Thoracic aorta (tissue), 2 donors: ENCODE measurements around the gene NECTIN1. TPM values are rescaled to one million over a fixed set of nuclear protein-coding genes. Genes with fewer than 3 reads are reported as not detected.

ENCODE experiments used
- ATAC-seq: fragments of 150-250 bp; one replicate; pipeline ENCODE4 v1.8.0; 2017; ENCODE audit warnings: low read depth; ENCODE audit not compliant: insufficient number of reproducible peaks, low FRiP score
- DNase-seq: peaks from one replicate; pipeline ENCODE4 v3.0.0-alpha.2; 2020; ENCODE audit warnings: low spot score
- H3K27ac ChIP-seq, 2 donors: fragments of 200-600 bp; sonication (generic); 1 replicate in 1 of 2; 2 replicates in 1 of 2; pipeline ENCODE4 v1.5.1; 2016; ENCODE audit warnings: mild to moderate bottlenecking in 2 of 2, moderate library complexity in 2 of 2
- H3K27me3 ChIP-seq: fragments of 200-600 bp; sonication (generic); replicated peaks from 2 replicates; pipeline ENCODE4 v1.6.0; 2016; ENCODE audit warnings: mild to moderate bottlenecking; ENCODE audit not compliant: insufficient read depth
- H3K36me3 ChIP-seq: fragments of 200-600 bp; sonication (generic); one replicate; pipeline ENCODE4 v1.5.1; 2016
- H3K4me1 ChIP-seq, 2 donors: fragments of 200-600 bp; sonication (generic); 1 replicate in 1 of 2; 2 replicates in 1 of 2; pipeline versions ENCODE4 v1.5.1 to v1.6.0; 2016; ENCODE audit warnings: low read depth in 2 of 2, mild to moderate bottlenecking in 1 of 2; ENCODE audit not compliant: control insufficient read depth in 1 of 2
- H3K4me3 ChIP-seq: fragments of 200-600 bp; sonication (generic); 2 replicates; pipeline ENCODE4 v1.5.1; 2016; ENCODE audit warnings: mild to moderate bottlenecking
- H3K9me3 ChIP-seq: fragments of 200-600 bp; sonication (generic); 2 replicates; pipeline ENCODE4 v1.5.1; 2016
- CTCF ChIP-seq: fragments of 200-600 bp; sonication (generic); IDR thresholded peaks from one replicate; pipeline ENCODE4 v1.5.1; 2019; ENCODE audit warnings: antibody characterized with exemption
- total RNA-seq, 2 donors: library from RNA; depleted of rRNA; stranded (reverse); fragments of >200 nt; gene quantifications; one replicate each; pipeline versions ENCODE4 v1.1.0 to v1.2.3, GENCODE V29; 2016

The NECTIN1 gene
- total RNA-seq, 2 donors from 2014 or later: 4.2 to 4.4 TPM

- ATAC-seq (no peak), DNase-seq (no peak)
- no peak overlapping the region for H3K27ac ChIP-seq
- H3K27me3 ChIP-seq: no peaks in the 10 kb centered on the region
- no peak for TF ChIP-seq CTCF
- no peaks in the 10 kb centered on the region for H3K9me3 ChIP-seq
- H3K36me3 ChIP-seq: no peaks in the 10 kb centered on the region
- no peak overlapping the region for H3K4me3 ChIP-seq
- peaks cover 0 to 8% of the 10 kb centered on the region in 2 donors for H3K4me1 ChIP-seq
Observed at GRCh38 chr11:119623682-119624081, 105.3 kb downstream of the NECTIN1 start.

GRCh38 chr11:119622454-119623143, 106.4 kb downstream of the NECTIN1 start:
- H3K27me3 ChIP-seq: no peaks in the 10 kb centered on the region
- H3K4me1 ChIP-seq: peaks cover 0 to 8% of the 10 kb centered on the region in 2 donors
- ATAC-seq: no peak
- TF ChIP-seq CTCF: no peak
- DNase-seq: no peak
- no peaks in the 10 kb centered on the region for H3K9me3 ChIP-seq
- no peak overlapping the region for H3K27ac ChIP-seq
- H3K4me3 ChIP-seq: no peak overlapping the region
- H3K36me3 ChIP-seq: no peaks in the 10 kb centered on the region

GRCh38 chr11:119619665-119620064, 109.3 kb downstream of the NECTIN1 start:
- Histone ChIP-seq H3K4me3 (no peak overlapping the region), H3K9me3 (no peaks in the 10 kb centered on the region), H3K36me3 (no peaks in the 10 kb centered on the region), H3K27me3 (no peaks in the 10 kb centered on the region), H3K4me1 (peaks cover 7 to 12% of the 10 kb centered on the region in 2 donors), H3K27ac (no peak overlapping the region)
- no peak for TF ChIP-seq CTCF
- no peak for ATAC-seq
- DNase-seq: no peak

- Histone ChIP-seq H3K36me3 (no peaks in the 10 kb centered on the region), H3K4me1 (peaks cover 7 to 12% of the 10 kb centered on the region in 2 donors), H3K4me3 (no peak overlapping the region), H3K9me3 (no peaks in the 10 kb centered on the region), H3K27me3 (no peaks in the 10 kb centered on the region), H3K27ac (no peak overlapping the region)
- TF ChIP-seq CTCF: no peak
- DNase-seq (no peak), ATAC-seq (no peak)
Observed at GRCh38 chr11:119618208-119618909, 110.6 kb downstream of the NECTIN1 start.

- DNase-seq: no peak
- H3K27me3 ChIP-seq: no peaks in the 10 kb centered on the region
- no peaks in the 10 kb centered on the region for H3K36me3 ChIP-seq
- H3K9me3 ChIP-seq: no peaks in the 10 kb centered on the region
- ATAC-seq: no peak
- no peak for TF ChIP-seq CTCF
- peaks cover 7 to 12% of the 10 kb centered on the region in 2 donors for H3K4me1 ChIP-seq
- no peak overlapping the region for H3K4me3 ChIP-seq
- no peak overlapping the region for H3K27ac ChIP-seq
Observed at GRCh38 chr11:119617340-119617713, 111.7 kb downstream of the NECTIN1 start.
